Mesangial cell (primary cell): ENCODE measurements around the gene OR1S1. TPM values are rescaled to one million over a fixed set of nuclear protein-coding genes. Genes with fewer than 3 reads are reported as not detected.

ENCODE experiments used
- total RNA-seq: library from RNA; depleted of rRNA; stranded (reverse); fragments of >200 nt; gene quantifications from 2 replicates; pipeline ENCODE4 v1.2.3, GENCODE V29; 2015

The OR1S1 gene
- not detected in 2 replicates for total RNA-seq

GRCh38 chr11:58212420-58212819 is at the start of gene OR1S1:
TSS of gene OR1S1 (plus strand) at chr11:58212720.

GRCh38 chr11:58188770-58189169 is 23.8 kb upstream of the OR1S1 start, which contains the start of gene OR9Q2:
TSS of gene OR9Q2 (plus strand) at chr11:58189070. CDS start at chr11:58190491, 1,421 bp downstream.

DNA sequence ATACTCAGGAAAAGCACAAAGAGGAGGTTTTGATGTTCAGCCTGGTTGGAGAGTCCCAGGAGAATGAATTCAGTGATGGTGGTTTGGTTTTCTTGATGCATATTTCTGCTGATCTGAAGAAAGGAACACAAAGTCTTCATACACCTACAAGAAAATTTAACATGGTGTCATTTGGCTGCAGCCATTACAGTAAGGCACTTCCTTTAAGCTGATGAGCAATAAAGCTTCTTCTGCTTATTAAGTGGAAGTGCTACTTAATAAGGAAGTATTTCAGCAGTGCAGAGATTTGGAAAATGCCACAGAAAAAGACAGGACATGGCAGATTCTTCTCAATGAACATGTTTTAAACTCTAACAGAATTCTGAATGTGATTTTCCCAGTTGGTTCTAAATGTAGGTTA is 8.5 kb upstream of the OR1S1 start, which contains the start of gene OR1S2:
TSS of gene OR1S2 (minus strand) at position 101 of the 400 bp plus-strand sequence. CDS start at position 101, 0 bp downstream.

Other genes starting within 250 kb of the OR1S1 start
- gene OR9Q1, start 188.8 kb upstream of the OR1S1 start, total RNA-seq = not detected in 2 replicates
- gene OR6Q1, start 181.8 kb upstream of the OR1S1 start, total RNA-seq = not detected in 2 replicates
- gene OR9I1, start 87.2 kb upstream of the OR1S1 start, total RNA-seq = not detected in 2 replicates
- gene OR9Q2, start 23.6 kb upstream of the OR1S1 start, total RNA-seq = not detected in 2 replicates
- not detected in 2 replicates for gene OR1S2, start 8.6 kb upstream of the OR1S1 start, total RNA-seq
- not detected in 2 replicates for gene OR10Q1, start 16.2 kb downstream of the OR1S1 start, total RNA-seq
- not detected in 2 replicates for gene OR10W1, start 55.5 kb downstream of the OR1S1 start, total RNA-seq
- not detected in 2 replicates for gene OR5B17, start 146.3 kb downstream of the OR1S1 start, total RNA-seq
- gene OR5B3, start 194.2 kb downstream of the OR1S1 start, total RNA-seq = not detected in 2 replicates
- gene OR5B2, start 215.4 kb downstream of the OR1S1 start, total RNA-seq = not detected in 2 replicates
- gene OR5B12, start 229.5 kb downstream of the OR1S1 start, total RNA-seq = not detected in 2 replicates